Measurements from ENCODE around the gene TSPEAR. TPM values are rescaled to one million over a fixed set of nuclear protein-coding genes. Genes with fewer than 3 reads are reported as not detected.
A peak's percentile ranks its signal among the peaks of the same experiment; 100 is the strongest.
"Not testable (repeated sequence)": the region's sequence is repeated elsewhere in the genome, so short reads cannot be mapped to it uniquely, and the experiment has no call there.

TSPEAR gene
- total and polyA plus RNA-seq, 5 donors, result 0.29 to 4.6 (median 1.4) TPM

DNA sequence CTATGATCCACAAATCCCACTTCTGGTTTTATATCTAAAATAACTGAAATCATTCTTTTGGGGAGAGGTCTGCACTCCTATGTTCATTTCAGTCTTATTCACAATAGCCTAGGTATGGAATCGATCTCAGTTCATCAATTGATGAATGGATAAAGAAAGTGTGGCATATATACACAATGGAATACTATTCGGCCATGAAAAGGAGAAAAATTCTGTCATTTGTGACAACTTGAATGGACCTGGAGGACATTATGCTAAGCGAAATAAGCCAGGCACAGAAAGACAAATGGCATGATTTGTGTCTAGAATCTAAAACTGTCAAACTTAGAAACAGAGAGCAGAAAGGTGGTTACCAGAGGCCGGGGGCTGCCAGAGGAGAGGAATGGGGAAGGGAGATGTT lies 104.9 kb downstream of the TSPEAR start:
- intact Hi-C loops (cut with DNase I), result no loop called here
- no peak overlapping the region for H3K4me3 ChIP-seq (ENCODE audit: low read length)
- no peaks in the 10 kb centered on the region for H3K9me3 ChIP-seq (ENCODE audit: control insufficient read depth, low read length)
- H3K4me1 ChIP-seq (ENCODE audit: control insufficient read depth, insufficient read depth, low read length), result no peaks in the 10 kb centered on the region
- DNase-seq (no peak), ATAC-seq (no peak)
- H3K27ac ChIP-seq (ENCODE audit: low read length), result no peak overlapping the region
- H3K27me3 ChIP-seq (ENCODE audit: control insufficient read depth, insufficient read depth), result no peaks in the 10 kb centered on the region
- 75% methylated on average over 4 of the region's 4 CpGs for WGBS

DNA sequence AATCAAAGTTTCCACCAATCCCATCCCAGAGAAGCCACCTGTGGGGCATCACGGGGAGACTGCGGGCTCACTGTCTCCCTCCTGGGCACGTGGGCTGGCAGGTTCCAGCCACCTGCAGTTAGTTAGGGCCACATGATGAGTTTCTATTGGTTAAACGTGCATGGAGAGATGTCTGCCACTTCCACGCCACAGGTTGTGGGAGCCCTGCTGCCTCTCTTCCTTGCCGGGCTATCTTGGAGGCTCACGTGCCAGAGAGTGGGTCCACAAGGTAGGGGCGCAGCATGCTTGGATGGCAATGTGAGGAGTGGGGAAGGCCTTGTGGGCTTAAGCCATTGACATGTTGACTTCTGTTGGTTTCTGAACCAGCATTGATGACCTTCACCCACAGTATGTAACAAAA lies 107.5 kb downstream of the TSPEAR start:
- intact Hi-C loops (cut with DNase I), result no loop called here
- Histone ChIP-seq H3K27ac (ENCODE audit: low read length) (no peak overlapping the region), H3K9me3 (ENCODE audit: control insufficient read depth, low read length) (no peaks in the 10 kb centered on the region), H3K4me3 (ENCODE audit: low read length) (no peak overlapping the region), H3K4me1 (ENCODE audit: control insufficient read depth, insufficient read depth, low read length) (no peaks in the 10 kb centered on the region), H3K27me3 (ENCODE audit: control insufficient read depth, insufficient read depth) (no peaks in the 10 kb centered on the region)
- DNase-seq (no peak), ATAC-seq (no peak)
- WGBS, result 83% methylated on average over 8 of the region's 8 CpGs

- peak in 1 of 3 donors; percentile 37 for DNase-seq
- Histone ChIP-seq H3K27me3 (ENCODE audit: control insufficient read depth, insufficient read depth) (no peaks in the 10 kb centered on the region), H3K27ac (ENCODE audit: low read length) (no peak overlapping the region), H3K9me3 (ENCODE audit: control insufficient read depth, low read length) (no peaks in the 10 kb centered on the region), H3K4me1 (ENCODE audit: control insufficient read depth, insufficient read depth, low read length) (no peaks in the 10 kb centered on the region), H3K4me3 (ENCODE audit: low read length) (no peak overlapping the region)
- intact Hi-C loops (cut with DNase I), result no loop called here
- WGBS, result 56% methylated on average over 17 of the region's 17 CpGs
- peak in 1 of 2 donors; percentile 22 for ATAC-seq
Measured at GRCh38 chr21:44603109-44603875, 108.1 kb downstream of the TSPEAR start.

GRCh38 chr21:44602463-44602850 lies 108.9 kb downstream of the TSPEAR start:
- no peak for ATAC-seq
- intact Hi-C loops (cut with DNase I), result no loop called here

GRCh38 chr21:44601596-44602462 lies 109.5 kb downstream of the TSPEAR start:
- intact Hi-C loops (cut with DNase I), result no loop called here
- peak in 1 of 3 donors; percentile 31 for DNase-seq
- no peaks in the 10 kb centered on the region for H3K9me3 ChIP-seq (ENCODE audit: control insufficient read depth, low read length)
- no peak overlapping the region for H3K27ac ChIP-seq (ENCODE audit: low read length)
- no peaks in the 10 kb centered on the region for H3K27me3 ChIP-seq (ENCODE audit: control insufficient read depth, insufficient read depth)
- WGBS, result 76% methylated on average over 23 of the region's 23 CpGs
- no peak overlapping the region for H3K4me3 ChIP-seq (ENCODE audit: low read length)
- ATAC-seq, result no peak
- no peaks in the 10 kb centered on the region for H3K4me1 ChIP-seq (ENCODE audit: control insufficient read depth, insufficient read depth, low read length)

More at GRCh38 chr21:44602463-44602850, 108.9 kb downstream of the TSPEAR start:
- H3K27me3 ChIP-seq (ENCODE audit: control insufficient read depth, insufficient read depth), result no peaks in the 10 kb centered on the region
- DNase-seq, result no peak
- WGBS, result 79% methylated on average over 20 of the region's 21 CpGs
- no peaks in the 10 kb centered on the region for H3K9me3 ChIP-seq (ENCODE audit: control insufficient read depth, low read length)
- no peak overlapping the region for H3K4me3 ChIP-seq (ENCODE audit: low read length)
- no peak overlapping the region for H3K27ac ChIP-seq (ENCODE audit: low read length)
- no peaks in the 10 kb centered on the region for H3K4me1 ChIP-seq (ENCODE audit: control insufficient read depth, insufficient read depth, low read length)

- DNase-seq, result peak in 1 of 3 donors; percentile 18
- intact Hi-C loops (cut with DNase I); H3K27me3 ChIP-seq (ENCODE audit: control insufficient read depth, insufficient read depth); H3K9me3 ChIP-seq (ENCODE audit: control insufficient read depth, low read length); H3K4me3 ChIP-seq (ENCODE audit: low read length); ATAC-seq; H3K4me1 ChIP-seq (ENCODE audit: control insufficient read depth, insufficient read depth, low read length); H3K27ac ChIP-seq (ENCODE audit: low read length): not testable (repeated sequence)
- whole genome bisulfite sequencing, result 66% methylated on average over 10 of the region's 10 CpGs
Measured at GRCh38 chr21:44601091-44601490, 110.3 kb downstream of the TSPEAR start.

DNA sequence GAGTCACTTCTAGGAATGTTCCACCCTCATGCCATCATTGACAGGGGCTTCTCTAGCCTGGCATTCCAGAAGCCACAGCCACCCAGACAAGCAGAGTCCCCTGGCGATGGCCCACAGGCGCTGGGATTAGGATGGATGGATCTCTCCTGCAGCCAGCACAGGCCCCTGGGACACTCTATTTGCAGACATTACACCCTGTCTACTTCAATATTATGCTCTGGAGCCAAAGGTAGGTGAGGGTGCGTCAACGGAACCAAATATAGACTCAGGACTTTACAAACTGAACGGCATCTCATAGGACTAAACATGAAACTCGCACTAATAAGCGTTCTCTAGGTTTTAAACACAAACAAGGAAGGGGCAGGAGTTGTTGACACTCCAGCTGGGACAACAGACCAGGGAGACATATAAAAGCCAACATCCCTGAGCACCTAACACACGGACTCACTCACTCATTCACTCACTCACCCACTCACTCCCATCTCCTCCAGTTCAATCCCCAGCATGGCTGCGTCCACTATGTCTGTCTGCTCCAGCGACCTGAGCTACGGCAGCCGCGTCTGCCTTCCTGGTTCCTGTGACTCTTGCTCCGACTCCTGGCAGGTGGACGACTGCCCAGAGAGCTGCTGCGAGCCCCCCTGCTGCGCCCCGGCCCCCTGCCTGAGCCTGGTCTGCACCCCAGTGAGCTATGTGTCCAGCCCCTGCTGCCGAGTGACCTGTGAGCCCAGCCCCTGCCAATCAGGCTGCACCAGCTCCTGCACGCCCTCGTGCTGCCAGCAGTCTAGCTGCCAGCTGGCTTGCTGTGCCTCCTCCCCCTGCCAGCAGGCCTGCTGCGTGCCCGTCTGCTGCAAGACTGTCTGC lies 111.0 kb downstream of the TSPEAR start, which contains the start of gene KRTAP10-7:
TSS of gene KRTAP10-7 (plus strand) at position 480 of the 861 bp plus-strand sequence. CDS start at position 505, 25 bp downstream.
- intact Hi-C loops (cut with DNase I); H3K27me3 ChIP-seq (ENCODE audit: control insufficient read depth, insufficient read depth): not testable (repeated sequence)
- WGBS, result 69% methylated on average over 23 of the region's 23 CpGs

DNA sequence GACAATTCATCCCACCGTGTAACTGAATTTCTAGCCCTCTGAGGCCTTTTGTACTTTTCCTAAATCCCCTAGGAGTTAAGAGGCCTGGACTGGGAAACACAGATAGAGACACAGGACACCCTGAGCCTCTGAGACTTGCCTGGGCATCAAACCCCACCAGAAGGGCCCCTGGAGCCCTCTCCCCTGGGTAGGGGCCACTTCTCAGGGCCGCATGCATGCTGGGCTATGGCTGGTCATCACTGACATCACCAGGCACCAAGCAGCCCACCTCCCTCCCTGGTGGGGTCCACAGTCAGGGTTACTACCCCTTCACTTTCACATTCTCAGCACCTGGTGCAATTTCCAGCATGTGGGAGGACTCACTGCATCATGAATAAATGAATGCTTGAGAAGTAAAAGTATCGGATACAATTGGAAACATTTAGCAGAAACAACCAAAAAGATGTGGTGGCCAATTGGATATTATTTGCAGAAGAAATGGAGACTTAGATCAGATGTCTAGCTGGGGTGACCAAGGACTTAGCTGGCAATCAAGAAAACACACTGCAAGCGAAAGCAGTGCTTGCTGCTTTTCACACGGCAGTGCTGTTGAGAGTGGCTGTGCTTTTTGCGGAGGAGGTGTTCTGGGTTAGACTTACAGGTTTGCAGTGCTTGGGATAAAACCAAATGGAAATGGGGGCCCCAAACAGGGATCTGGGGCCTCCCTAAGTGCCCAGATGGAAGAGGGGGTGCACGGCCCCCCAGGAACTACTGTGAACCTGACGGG lies 111.9 kb downstream of the TSPEAR start:
- H3K4me3 ChIP-seq (ENCODE audit: low read length), result no peak overlapping the region
- DNase-seq (no peak), ATAC-seq (no peak)
- no peak overlapping the region for H3K27ac ChIP-seq (ENCODE audit: low read length)
- intact Hi-C loops (cut with DNase I), result no loop called here
- no peaks in the 10 kb centered on the region for H3K9me3 ChIP-seq (ENCODE audit: control insufficient read depth, low read length)
- H3K27me3 ChIP-seq (ENCODE audit: control insufficient read depth, insufficient read depth), result no peaks in the 10 kb centered on the region
- no peaks in the 10 kb centered on the region for H3K4me1 ChIP-seq (ENCODE audit: control insufficient read depth, insufficient read depth, low read length)
- WGBS, result 83% methylated on average over 8 of the region's 8 CpGs

More for the DNA sequence above, 111.0 kb downstream of the TSPEAR start, which contains the start of gene KRTAP10-7:
- DNase-seq; H3K4me1 ChIP-seq (ENCODE audit: control insufficient read depth, insufficient read depth, low read length); H3K9me3 ChIP-seq (ENCODE audit: control insufficient read depth, low read length); H3K27ac ChIP-seq (ENCODE audit: low read length); ATAC-seq; H3K4me3 ChIP-seq (ENCODE audit: low read length): not testable (repeated sequence)

GRCh38 chr21:44598061-44598460 lies 113.3 kb downstream of the TSPEAR start:
- WGBS, result 62% methylated on average over 11 of the region's 11 CpGs
- Histone ChIP-seq H3K4me1 (ENCODE audit: control insufficient read depth, insufficient read depth, low read length) (no peaks in the 10 kb centered on the region), H3K4me3 (ENCODE audit: low read length) (no peak overlapping the region), H3K27me3 (ENCODE audit: control insufficient read depth, insufficient read depth) (no peaks in the 10 kb centered on the region), H3K9me3 (ENCODE audit: control insufficient read depth, low read length) (no peaks in the 10 kb centered on the region), H3K27ac (ENCODE audit: low read length) (no peak overlapping the region)
- intact Hi-C loops (cut with DNase I), result no loop called here
- no peak for ATAC-seq
- DNase-seq, result no peak

- ATAC-seq, result no peak
- no peaks in the 10 kb centered on the region for H3K27me3 ChIP-seq (ENCODE audit: control insufficient read depth, insufficient read depth)
Measured at GRCh38 chr21:44596068-44596725, 115.2 kb downstream of the TSPEAR start.

More at GRCh38 chr21:44596068-44596725, 115.2 kb downstream of the TSPEAR start:
- DNase-seq, result no peak
- intact Hi-C loops (cut with DNase I), result no loop called here
- no peaks in the 10 kb centered on the region for H3K4me1 ChIP-seq (ENCODE audit: control insufficient read depth, insufficient read depth, low read length)
- no peaks in the 10 kb centered on the region for H3K9me3 ChIP-seq (ENCODE audit: control insufficient read depth, low read length)
- H3K4me3 ChIP-seq (ENCODE audit: low read length), result no peak overlapping the region
- 79% methylated on average over 9 of the region's 9 CpGs for WGBS
- no peak overlapping the region for H3K27ac ChIP-seq (ENCODE audit: low read length)
